ENCODE data around the gene SACM1L.

DNA sequence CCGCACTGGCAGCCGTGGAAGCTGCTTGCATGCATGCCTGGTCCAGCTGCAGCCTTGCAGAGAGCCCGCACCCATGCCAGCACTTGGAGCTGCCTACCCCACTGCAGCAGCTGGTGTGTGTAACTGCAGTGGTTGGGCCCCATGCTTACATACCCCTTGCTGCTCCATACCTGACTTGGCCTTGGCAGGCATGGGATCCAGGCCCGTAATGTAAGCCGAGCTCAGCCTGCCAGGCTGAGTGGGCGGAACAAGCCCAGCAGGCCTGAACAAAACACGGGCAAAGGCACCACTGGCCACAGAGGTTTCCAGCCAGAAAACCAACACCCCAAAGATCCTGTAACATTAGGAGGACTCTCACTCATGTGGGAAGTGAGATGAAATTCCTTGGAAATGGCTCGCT is 58.9 kb downstream of the SACM1L start:
- TF ChIP-seq, protein P1, sequence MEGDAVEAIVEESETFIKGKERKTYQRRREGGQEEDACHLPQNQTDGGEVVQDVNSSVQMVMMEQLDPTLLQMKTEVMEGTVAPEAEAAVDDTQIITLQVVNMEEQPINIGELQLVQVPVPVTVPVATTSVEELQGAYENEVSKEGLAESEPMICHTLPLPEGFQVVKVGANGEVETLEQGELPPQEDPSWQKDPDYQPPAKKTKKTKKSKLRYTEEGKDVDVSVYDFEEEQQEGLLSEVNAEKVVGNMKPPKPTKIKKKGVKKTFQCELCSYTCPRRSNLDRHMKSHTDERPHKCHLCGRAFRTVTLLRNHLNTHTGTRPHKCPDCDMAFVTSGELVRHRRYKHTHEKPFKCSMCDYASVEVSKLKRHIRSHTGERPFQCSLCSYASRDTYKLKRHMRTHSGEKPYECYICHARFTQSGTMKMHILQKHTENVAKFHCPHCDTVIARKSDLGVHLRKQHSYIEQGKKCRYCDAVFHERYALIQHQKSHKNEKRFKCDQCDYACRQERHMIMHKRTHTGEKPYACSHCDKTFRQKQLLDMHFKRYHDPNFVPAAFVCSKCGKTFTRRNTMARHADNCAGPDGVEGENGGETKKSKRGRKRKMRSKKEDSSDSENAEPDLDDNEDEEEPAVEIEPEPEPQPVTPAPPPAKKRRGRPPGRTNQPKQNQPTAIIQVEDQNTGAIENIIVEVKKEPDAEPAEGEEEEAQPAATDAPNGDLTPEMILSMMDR (IDR thresholded peaks at IDR 0.05): no peak
- no peak for TF ChIP-seq POLR2A (IDR thresholded peaks at IDR 0.05)

Data from heart left ventricle (tissue), 13 donors.